Neural cell (in vitro differentiated cells): ENCODE measurements around the gene RIN3. TPM values are rescaled to one million over a fixed set of nuclear protein-coding genes. Genes with fewer than 3 reads are reported as not detected.

Experiments
- H2AFZ ChIP-seq: fragments of 200-600, 300-800 bp; sonication (generic), shearing (Covaris generic); 2 replicates; pipeline ENCODE4 v1.6.0; 2014; ENCODE audit warnings: low read depth, mild to moderate bottlenecking, antibody characterized with exemption, low read length, moderate library complexity
- H3F3A ChIP-seq: fragments of 200-600 bp; shearing (Covaris generic); 2 replicates; pipeline ENCODE4 v1.6.1; 2016; ENCODE audit warnings: mild to moderate bottlenecking, moderate library complexity, mixed read lengths, antibody characterized with exemption, low read length; ENCODE audit not compliant: insufficient read depth, poor library complexity, severe bottlenecking
- H3K27ac ChIP-seq: fragments of 200-600, 300-800 bp; sonication (generic), shearing (Covaris generic); 2 replicates; pipeline ENCODE4 v1.5.1; 2014; ENCODE audit warnings: mild to moderate bottlenecking, low read length, moderate library complexity
- H3K27me3 ChIP-seq: fragments of 300-800, 200-600 bp; sonication (generic), shearing (Covaris generic); 2 replicates; pipeline ENCODE4 v1.6.0; 2014; ENCODE audit warnings: mild to moderate bottlenecking, low read depth, low read length, moderate library complexity; ENCODE audit not compliant: insufficient read depth
- H3K36me3 ChIP-seq: fragments of 300-800, 200-600 bp; sonication (generic), shearing (Covaris generic); 2 replicates; pipeline ENCODE4 v1.5.1; 2014; ENCODE audit warnings: mild to moderate bottlenecking, antibody characterized with exemption, low read length, moderate library complexity; ENCODE audit not compliant: insufficient read depth
- H3K4me2 ChIP-seq: fragments of 300-800, 200-600 bp; sonication (generic), shearing (Covaris generic); 2 replicates; pipeline ENCODE4 v1.6.0; 2014; ENCODE audit warnings: mild to moderate bottlenecking, low read length
- H3K4me3 ChIP-seq: fragments of 300-800, 200-600 bp; sonication (generic), shearing (Covaris generic); 2 replicates; pipeline ENCODE4 v1.5.1; 2014; ENCODE audit warnings: mild to moderate bottlenecking, low read length, moderate library complexity
- H3K79me2 ChIP-seq: fragments of 200-600 bp; shearing (Covaris generic); replicated peaks from 2 replicates; pipeline ENCODE4 v1.6.0; 2014; ENCODE audit warnings: mild to moderate bottlenecking, low read length, moderate library complexity; ENCODE audit not compliant: insufficient read depth
- H3K9ac ChIP-seq: fragments of 300-800, 200-600 bp; sonication (generic), shearing (Covaris generic); 2 replicates; pipeline ENCODE4 v1.6.1; 2016; ENCODE audit warnings: mild to moderate bottlenecking, low read length, mixed read lengths
- H3K9me2 ChIP-seq: fragments of 200-600 bp; shearing (Covaris generic); 2 replicates; pipeline ENCODE4 v1.6.1; 2016; ENCODE audit warnings: mild to moderate bottlenecking, low read length, mixed read lengths; ENCODE audit not compliant: insufficient read depth
- H3K9me3 ChIP-seq: fragments of 200-600, 300-800 bp; sonication (generic), shearing (Covaris generic); 2 replicates; pipeline ENCODE4 v1.6.1; 2016; ENCODE audit warnings: mild to moderate bottlenecking, mixed run types, low read length, moderate library complexity, mixed read lengths
- H4K20me1 ChIP-seq: fragments of 200-600 bp; shearing (Covaris generic); 2 replicates; pipeline ENCODE4 v1.6.1; 2016; ENCODE audit warnings: mild to moderate bottlenecking, mixed run types; ENCODE audit not compliant: insufficient read depth
- CTCF ChIP-seq: fragments of 450-650 bp; IDR thresholded peaks from 2 replicates; pipeline ENCODE4 v1.5.1; 2014; ENCODE audit warnings: antibody characterized with exemption, mild to moderate bottlenecking, moderate library complexity; ENCODE audit not compliant: poor library complexity, severe bottlenecking
- EP300 ChIP-seq: fragments of 450-650 bp; conservative IDR thresholded peaks from 2 replicates; pipeline ENCODE4 v1.6.1; 2014; ENCODE audit warnings: antibody characterized with exemption, mild to moderate bottlenecking, moderate library complexity; ENCODE audit not compliant: poor library complexity, severe bottlenecking
- EZH2 ChIP-seq: fragments of 200-600, 300-800 bp; shearing (Covaris generic), sonication (generic); IDR thresholded peaks from 2 replicates; pipeline ENCODE4 v1.6.1; 2014; ENCODE audit warnings: antibody characterized with exemption, low read length, borderline replicate concordance, mild to moderate bottlenecking; ENCODE audit not compliant: insufficient read depth, poor library complexity, severe bottlenecking
- MXI1 ChIP-seq: fragments of 450-650 bp; conservative IDR thresholded peaks from 2 replicates; pipeline ENCODE4 v1.6.1; 2014; ENCODE audit warnings: antibody characterized with exemption, mild to moderate bottlenecking; ENCODE audit not compliant: poor library complexity, severe bottlenecking
- POLR2AphosphoS5 ChIP-seq: IDR thresholded peaks from 2 replicates; pipeline ENCODE4 v1.6.1; 2012
- RAD21 ChIP-seq: fragments of 450-650 bp; conservative IDR thresholded peaks from 2 replicates; pipeline ENCODE4 v1.6.1; 2014; ENCODE audit warnings: antibody characterized with exemption, mild to moderate bottlenecking, moderate library complexity
- REST ChIP-seq: IDR thresholded peaks from 2 replicates; pipeline ENCODE4 v1.6.1; 2012; ENCODE audit warnings: borderline replicate concordance
- SMC3 ChIP-seq: fragments of 450-650 bp; conservative IDR thresholded peaks from 2 replicates; pipeline ENCODE4 v1.6.1; 2014; ENCODE audit warnings: antibody characterized with exemption, mild to moderate bottlenecking, moderate library complexity; ENCODE audit not compliant: poor library complexity
- TAF1 ChIP-seq: IDR thresholded peaks from 2 replicates; pipeline ENCODE4 v1.6.1; 2012; ENCODE audit warnings: low read depth
- polyA plus RNA-seq: library from polyadenylated mRNA; depleted of rRNA; stranded (reverse); fragments of >200 nt; gene quantifications from 2 replicates; pipeline ENCODE4 v1.2.3, GENCODE V29; 2014

The RIN3 gene
- polyA plus RNA-seq, 1 donor from 2014 or later = not detected

- H3K27me3 ChIP-seq = no peaks in the 10 kb centered on the region
- H3K9ac ChIP-seq = no peak overlapping the region
- H3K9me2 ChIP-seq = no peaks in the 10 kb centered on the region
- H3K9me3 ChIP-seq = no peaks in the 10 kb centered on the region
- no peaks in the 10 kb centered on the region for H3F3A ChIP-seq
- H3K27ac ChIP-seq = no peak overlapping the region
- no peak overlapping the region for H3K4me3 ChIP-seq
- H3K79me2 ChIP-seq = no peaks in the 10 kb centered on the region
- H3K36me3 ChIP-seq = no peaks in the 10 kb centered on the region
- H4K20me1 ChIP-seq = no peaks in the 10 kb centered on the region
- no peak overlapping the region for H3K4me2 ChIP-seq
- no peak overlapping the region for H2AFZ ChIP-seq
- TF ChIP-seq TAF1 (no peak), POLR2AphosphoS5 (no peak), EP300 (no peak)
Observed at GRCh38 chr14:92486881-92487280, 26.7 kb upstream of the RIN3 start.

GRCh38 chr14:92487513-92488133 lies 26.0 kb upstream of the RIN3 start:
- no peak overlapping the region for H3K4me3 ChIP-seq
- H3K27me3 ChIP-seq = no peaks in the 10 kb centered on the region
- no peak for TF ChIP-seq MXI1
- TF ChIP-seq TAF1 = no peak
- TF ChIP-seq RAD21 = no peak
- no peak for TF ChIP-seq SMC3
- no peak for TF ChIP-seq CTCF
- TF ChIP-seq EZH2 = no peak
- no peak for TF ChIP-seq REST
- no peak for TF ChIP-seq POLR2AphosphoS5
- no peak for TF ChIP-seq EP300
- no peak overlapping the region for H2AFZ ChIP-seq
- no peak overlapping the region for H3K4me2 ChIP-seq
- H3K9ac ChIP-seq = no peak overlapping the region
- no peak overlapping the region for H3K27ac ChIP-seq
- H4K20me1 ChIP-seq = no peaks in the 10 kb centered on the region
- no peaks in the 10 kb centered on the region for H3K36me3 ChIP-seq
- H3F3A ChIP-seq = no peaks in the 10 kb centered on the region
- H3K79me2 ChIP-seq = no peaks in the 10 kb centered on the region
- no peaks in the 10 kb centered on the region for H3K9me2 ChIP-seq
- no peaks in the 10 kb centered on the region for H3K9me3 ChIP-seq
